ENCODE results near the gene ARPC1A.
A peak's percentile ranks its signal among the peaks of the same experiment; 100 is the strongest.

DNA sequence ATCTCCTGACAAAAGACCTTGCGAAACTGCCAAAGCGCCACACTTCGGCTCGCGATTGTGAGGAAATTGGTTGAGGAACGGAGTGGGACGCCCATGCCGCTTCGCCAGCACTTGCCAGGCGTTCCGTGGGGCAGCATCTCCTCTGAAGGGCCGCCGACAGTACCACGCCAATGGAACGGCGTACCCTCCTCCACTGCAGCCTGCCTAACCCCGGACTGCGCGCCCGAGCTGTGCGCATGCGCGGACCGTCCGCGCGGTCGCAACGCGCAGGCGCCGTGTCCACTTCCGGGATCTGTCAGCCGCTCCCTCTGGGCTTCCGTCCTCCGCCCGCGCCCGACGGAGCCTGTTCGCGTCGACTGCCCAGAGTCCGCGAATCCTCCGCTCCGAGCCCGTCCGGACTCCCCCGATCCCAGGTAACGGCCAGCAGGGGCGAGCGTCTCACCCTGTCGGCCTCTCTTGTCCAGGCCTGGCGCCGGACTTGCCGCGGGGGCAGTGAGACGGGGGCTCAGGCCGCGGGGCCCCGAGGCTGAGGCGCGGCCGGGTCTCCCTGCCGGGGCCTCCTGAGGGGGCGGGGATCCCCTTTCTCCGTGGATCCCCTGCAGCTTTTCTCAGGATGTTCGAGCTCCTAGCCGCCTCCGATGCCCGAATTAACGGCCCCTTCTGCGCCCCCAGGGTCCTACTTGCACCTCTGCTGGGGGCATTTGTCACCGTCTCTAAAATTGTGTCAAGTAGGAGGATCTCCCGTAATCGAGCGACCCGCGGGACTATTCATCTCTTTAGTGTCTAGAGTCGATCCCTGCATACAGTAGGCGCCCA, at the start of gene ARPC1A:
- TF ChIP-seq POLR2A (IDR thresholded peaks at IDR 0.05; ENCODE audit: low read length) (peak; percentile 96), GATA1 (IDR thresholded peaks at IDR 0.05; ENCODE audit: low read depth, low read length) (no peak)
